Measurements from ENCODE around the gene FADS2. TPM values are rescaled to one million over a fixed set of nuclear protein-coding genes. Genes with fewer than 3 reads are reported as not detected.

The FADS2 gene
- total RNA-seq, 1 experiment from 2014 or later, result 17.1 TPM

- Histone ChIP-seq H3K36me3 (ENCODE audit: control insufficient read depth in 1 of 2, insufficient read depth in 2 of 2, low read length in 2 of 2) (no peaks in the 10 kb centered on the region), H2AFZ (ENCODE audit: low read depth, low read length, poor library complexity, severe bottlenecking) (no peak overlapping the region), H4K20me1 (ENCODE audit: insufficient read depth) (no peaks in the 10 kb centered on the region), H3K9me3 (ENCODE audit: control insufficient read depth in 1 of 2, insufficient read depth in 1 of 2, low read depth in 1 of 2, low read length in 2 of 2) (no peaks in the 10 kb centered on the region), H3K9ac (ENCODE audit: low read length) (no peak overlapping the region), H3K4me1 (ENCODE audit: control insufficient read depth in 1 of 2, insufficient read depth in 2 of 2, low read length in 2 of 2) (peaks cover 5 to 16% of the 10 kb centered on the region in 2 experiments; a peak in 3 of 4 replicates), H3K9me2 (ENCODE audit: insufficient read depth) (no peaks in the 10 kb centered on the region), H3K4me2 (ENCODE audit: low read length) (no peak overlapping the region), H3K4me3 (replicated peaks in 1 of 2; ENCODE audit: low read depth in 1 of 2, low read length in 2 of 2) (no peak overlapping the region), H3K27me3 (ENCODE audit: insufficient read depth, low read length) (no peaks in the 10 kb centered on the region), H3K27ac (ENCODE audit: low read depth, low read length) (no peak overlapping the region), H3K79me2 (ENCODE audit: insufficient read depth, low read length) (no peaks in the 10 kb centered on the region)
- ChIA-PET POLR2A (no interaction called here), CTCF (interaction anchor here (1.3 kb wide), 1 partner anchor 15 kb away, joined by 10 read pairs; no protein-coding TSS in a partner anchor), RAD21 (ENCODE audit: low non-redundant PET in 1 of 2, low total read pairs in 2 of 2, uncharacterized antibody in 2 of 2, unreplicated experiment in 2 of 2) (no interaction called here)
- no peak for ATAC-seq
- BruUV-seq (replicated peaks), result no TSS peak
- TF ChIP-seq JUND (IDR thresholded peaks at IDR 0.05) (no peak), SP1 (IDR thresholded peaks at IDR 0.05; ENCODE audit: low read depth) (no peak), REST (IDR thresholded peaks at IDR 0.05; ENCODE audit: low read depth) (no peak), SRF (IDR thresholded peaks at IDR 0.05; ENCODE audit: low read depth) (no peak), ZNF274 (IDR thresholded peaks at IDR 0.05; ENCODE audit: low read depth, low read length) (no peak), SIN3A (IDR thresholded peaks at IDR 0.05; ENCODE audit: low read depth) (no peak), EZH2phosphoT487 (IDR thresholded peaks at IDR 0.05; ENCODE audit: borderline replicate concordance) (no peak), EGR1 (IDR thresholded peaks at IDR 0.05; ENCODE audit: low read depth) (no peak), ELF1 (IDR thresholded peaks at IDR 0.05; ENCODE audit: borderline replicate concordance, low read depth) (no peak), YY1 (IDR thresholded peaks at IDR 0.05; ENCODE audit: extremely low read depth, insufficient replicate concordance, low read depth, low read length) (no peak), EZH2 (IDR thresholded peaks at IDR 0.05) (no peak), POLR2A (IDR thresholded peaks at IDR 0.05; ENCODE audit: borderline replicate concordance, extremely low read depth, insufficient read depth, insufficient read length) (no peak), CTCF (IDR thresholded peaks at IDR 0.05 in 2 of 3, conservative IDR thresholded peaks at IDR 0.05 in 1 of 3; ENCODE audit: borderline replicate concordance in 1 of 3, insufficient read depth in 1 of 3, low read depth in 2 of 3, low read length in 2 of 3) (no peak), ZFX (IDR thresholded peaks at IDR 0.05) (no peak), RAD21 (IDR thresholded peaks at IDR 0.05; ENCODE audit: low read depth) (no peak), TCF7L2 (IDR thresholded peaks at IDR 0.05; ENCODE audit: borderline replicate concordance, extremely low read depth, insufficient read depth, insufficient read length) (no peak), POLR2AphosphoS5 (IDR thresholded peaks at IDR 0.05; ENCODE audit: low read depth, low read length) (no peak)
- TF ChIP-seq, protein P1, sequence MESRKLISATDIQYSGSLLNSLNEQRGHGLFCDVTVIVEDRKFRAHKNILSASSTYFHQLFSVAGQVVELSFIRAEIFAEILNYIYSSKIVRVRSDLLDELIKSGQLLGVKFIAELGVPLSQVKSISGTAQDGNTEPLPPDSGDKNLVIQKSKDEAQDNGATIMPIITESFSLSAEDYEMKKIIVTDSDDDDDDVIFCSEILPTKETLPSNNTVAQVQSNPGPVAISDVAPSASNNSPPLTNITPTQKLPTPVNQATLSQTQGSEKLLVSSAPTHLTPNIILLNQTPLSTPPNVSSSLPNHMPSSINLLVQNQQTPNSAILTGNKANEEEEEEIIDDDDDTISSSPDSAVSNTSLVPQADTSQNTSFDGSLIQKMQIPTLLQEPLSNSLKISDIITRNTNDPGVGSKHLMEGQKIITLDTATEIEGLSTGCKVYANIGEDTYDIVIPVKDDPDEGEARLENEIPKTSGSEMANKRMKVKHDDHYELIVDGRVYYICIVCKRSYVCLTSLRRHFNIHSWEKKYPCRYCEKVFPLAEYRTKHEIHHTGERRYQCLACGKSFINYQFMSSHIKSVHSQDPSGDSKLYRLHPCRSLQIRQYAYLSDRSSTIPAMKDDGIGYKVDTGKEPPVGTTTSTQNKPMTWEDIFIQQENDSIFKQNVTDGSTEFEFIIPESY (IDR thresholded peaks at IDR 0.05; ENCODE audit: extremely low read depth, insufficient replicate concordance, low read length), result no peak
- TF ChIP-seq, protein P2, sequence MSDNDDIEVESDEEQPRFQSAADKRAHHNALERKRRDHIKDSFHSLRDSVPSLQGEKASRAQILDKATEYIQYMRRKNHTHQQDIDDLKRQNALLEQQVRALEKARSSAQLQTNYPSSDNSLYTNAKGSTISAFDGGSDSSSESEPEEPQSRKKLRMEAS (IDR thresholded peaks at IDR 0.05), result no peak
- intact Hi-C loops (cut with micrococcal nuclease), result no loop called here
- no peak for DNase-seq (ENCODE audit: low read depth, low spot score)
These were observed 85.7 kb downstream of the FADS2 start for GRCh38 chr11:61913699-61914395.

Data from HCT116 (cell line).